NCI-H526 (cell line): ENCODE data around the gene TRIM74.
A peak's percentile ranks its signal among the peaks of the same experiment; 100 is the strongest.
"Not testable (repeated sequence)": the region's sequence is repeated elsewhere in the genome, so short reads cannot be mapped to it uniquely, and the experiment has no call there.

ENCODE experiments used
- DNase-seq, 2 experiments: peaks; one replicate each; lab custom pipeline; 2025; lab: John Stamatoyannopoulos, UW

The TRIM74 gene

DNA sequence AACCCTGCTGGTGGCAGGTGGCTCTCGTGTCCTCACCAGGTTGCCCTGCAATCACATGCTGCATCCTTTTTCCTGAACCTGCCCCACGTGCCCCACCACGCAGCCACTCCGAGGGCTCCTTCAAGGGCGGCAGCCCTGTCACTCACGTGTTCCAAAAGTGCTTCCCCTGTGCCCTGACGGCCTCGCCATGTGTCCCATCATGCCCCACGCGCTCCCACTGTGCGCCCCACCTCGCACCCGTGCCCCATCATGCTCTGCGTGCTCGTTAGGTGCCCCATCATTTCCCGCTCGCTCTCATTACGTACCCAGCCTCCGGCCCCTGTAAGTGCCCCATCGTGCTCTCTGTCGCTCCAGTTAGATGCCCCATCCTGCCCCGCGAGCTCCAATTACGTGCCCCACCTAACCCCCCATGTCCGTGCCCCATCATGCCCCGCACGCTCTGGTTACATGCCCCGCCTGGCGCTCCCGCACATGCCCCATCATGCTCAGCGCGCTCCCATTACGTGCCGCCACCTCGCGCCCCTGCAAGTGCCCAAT is at the start of gene TRIM74:
Gene TRIM74 (minus strand): TSS at position 487 of the 537 bp plus-strand sequence. CDS start 3,309 bp downstream, outside the sequence.
- DNase-seq = not testable (repeated sequence)

GRCh38 chr7:73006491-73006890 is 37.2 kb upstream of the TRIM74 start:
- DNase-seq = not testable (repeated sequence)

- not testable (repeated sequence) for DNase-seq
These were observed 36.6 kb upstream of the TRIM74 start for GRCh38 chr7:73005693-73006447.

DNA sequence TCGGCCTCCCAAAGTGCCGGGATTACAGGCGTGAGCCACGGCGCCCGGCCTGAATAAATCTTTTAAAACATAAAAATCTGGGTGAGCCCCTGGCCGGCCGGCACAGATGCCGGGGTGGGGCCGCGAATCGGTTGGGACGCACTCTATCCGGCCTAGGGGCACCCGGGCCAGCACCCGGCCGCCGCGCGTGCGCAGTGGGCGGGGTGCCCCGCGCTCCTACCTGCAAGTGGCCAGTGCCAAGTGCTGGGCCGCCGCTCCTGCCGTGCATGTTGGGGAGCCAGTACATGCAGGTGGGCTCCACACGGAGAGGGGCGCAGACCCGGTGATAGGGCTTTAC is 36.1 kb upstream of the TRIM74 start:
- not testable (repeated sequence) for DNase-seq

DNA sequence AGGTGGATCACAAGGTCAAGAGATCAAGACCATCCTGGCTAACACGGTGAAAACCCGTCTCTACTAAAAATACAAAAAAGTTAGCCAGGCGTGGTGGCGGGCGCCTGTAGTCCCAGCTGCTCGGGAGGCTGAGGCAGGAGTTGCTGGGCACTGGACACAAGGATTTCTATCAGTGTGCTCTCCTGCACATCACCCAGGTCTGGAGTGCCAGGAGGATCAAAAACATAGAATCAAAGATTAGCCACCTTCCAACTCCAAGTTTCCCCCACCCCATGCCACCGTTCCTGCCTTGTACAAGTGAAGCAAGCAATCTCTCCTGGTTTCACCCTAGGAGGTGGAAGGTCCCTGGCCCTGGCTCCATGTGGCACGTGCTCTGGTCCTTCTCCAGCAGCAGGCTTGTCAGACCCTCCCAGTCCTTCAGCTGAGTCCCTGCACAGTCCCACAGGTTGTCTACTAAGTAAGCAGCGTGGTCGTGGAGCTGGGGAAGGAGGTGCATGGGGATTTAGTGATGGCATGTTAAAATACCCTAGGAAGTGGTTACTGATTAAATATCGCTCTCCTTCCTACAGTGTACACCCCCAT is 28.7 kb upstream of the TRIM74 start:
- DNase-seq = not testable (repeated sequence)

DNA sequence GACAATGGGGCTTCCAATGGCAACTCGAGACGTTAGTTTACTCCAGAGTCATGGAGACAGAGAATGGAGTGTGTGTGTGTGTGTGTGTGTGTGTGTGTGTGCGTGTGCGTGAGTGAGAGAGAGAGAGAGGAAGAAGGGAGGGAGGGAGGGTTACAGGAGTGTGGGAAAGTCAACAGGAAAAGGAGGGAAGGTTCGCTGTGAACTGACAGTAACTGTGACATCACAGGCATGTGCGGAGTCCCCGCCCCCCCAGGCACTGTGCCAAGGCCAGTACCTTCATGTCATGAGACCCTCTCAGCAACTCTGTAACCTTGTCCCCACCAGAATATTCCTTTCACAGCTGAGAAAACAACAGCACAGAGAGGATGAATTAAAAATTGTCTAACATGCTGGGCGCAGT is 28.2 kb upstream of the TRIM74 start:
- DNase-seq = not testable (repeated sequence)

DNA sequence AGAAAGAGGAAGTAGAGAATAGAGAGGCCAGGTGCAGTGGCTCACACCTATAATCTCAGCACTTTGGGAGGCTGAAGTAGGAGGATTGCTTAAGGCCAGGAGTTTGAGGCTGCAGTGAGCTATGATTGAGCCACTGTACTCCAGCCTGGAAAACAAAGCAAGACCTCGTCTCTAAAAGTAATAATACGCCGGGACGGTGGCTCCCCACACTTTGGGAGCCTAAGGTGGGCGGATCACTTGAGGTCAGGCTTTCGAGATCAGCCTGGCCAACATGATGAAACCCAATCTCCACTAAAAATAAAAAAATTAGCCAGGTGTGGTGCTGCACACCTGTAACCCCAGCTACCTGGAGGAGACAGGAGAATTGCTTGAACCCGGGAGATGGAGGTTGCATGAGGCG is 26.2 kb upstream of the TRIM74 start:
- DNase-seq = not testable (repeated sequence)

DNA sequence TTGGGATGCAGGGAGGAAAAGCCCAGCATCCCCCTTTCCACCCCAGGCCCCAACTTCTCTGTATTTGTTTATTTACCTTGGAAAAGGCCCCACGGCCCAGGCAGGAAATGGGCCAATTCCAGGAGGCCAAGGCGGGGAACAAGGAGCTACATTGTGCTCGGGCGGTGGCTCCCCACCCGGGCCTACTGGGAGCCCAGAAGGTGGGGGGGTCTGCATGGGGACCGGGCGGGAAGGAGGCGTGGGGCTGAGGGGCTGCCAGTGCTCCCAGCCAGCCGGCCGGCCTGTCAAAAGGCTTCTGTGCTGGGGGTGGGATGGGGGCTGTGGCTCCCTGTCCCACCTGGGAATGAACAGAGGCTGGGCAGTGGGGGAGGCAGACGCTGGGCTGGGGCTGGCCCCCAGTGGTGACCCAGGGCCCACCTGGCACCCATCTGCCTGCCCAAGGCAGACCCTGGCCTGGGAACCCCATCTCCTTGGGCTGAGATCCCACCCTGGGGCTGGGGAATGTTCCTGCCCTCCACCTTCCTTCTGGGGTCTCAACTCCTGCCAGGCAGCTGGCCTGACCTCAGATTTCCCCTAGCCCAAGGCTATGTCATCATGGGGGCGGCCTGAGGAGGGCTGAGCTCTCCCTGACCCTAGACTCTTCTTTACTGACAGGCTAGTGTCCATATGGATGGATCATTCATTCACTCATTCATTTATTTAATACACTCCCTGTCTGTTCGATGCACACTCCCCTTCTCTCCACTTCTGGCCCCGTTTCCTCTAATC is 21.1 kb upstream of the TRIM74 start:
- DNase-seq = not testable (repeated sequence)

DNA sequence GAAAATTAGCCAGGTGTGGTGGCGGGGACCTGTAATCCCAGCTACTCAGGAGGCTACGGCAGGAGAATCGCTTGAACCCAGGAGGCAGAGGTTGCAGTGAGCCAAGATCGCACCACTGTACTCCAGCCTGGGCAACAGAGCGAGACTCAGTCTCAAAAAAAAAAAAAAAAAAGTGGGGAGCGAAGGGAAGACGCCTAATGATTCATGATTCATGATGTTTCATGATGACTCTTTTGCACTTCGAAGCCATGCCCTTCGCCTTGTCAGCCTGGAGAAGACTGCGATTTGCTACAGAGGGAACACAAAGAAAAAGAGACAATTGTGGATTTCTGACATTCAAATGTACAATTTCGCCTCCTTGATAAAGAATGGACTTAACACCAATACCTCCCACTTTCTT is 12.8 kb upstream of the TRIM74 start:
- not testable (repeated sequence) for DNase-seq

GRCh38 chr7:72980382-72980781 is 11.1 kb upstream of the TRIM74 start:
- not testable (repeated sequence) for DNase-seq

GRCh38 chr7:72976434-72976833 is 7.2 kb upstream of the TRIM74 start:
- DNase-seq = not testable (repeated sequence)

GRCh38 chr7:72975656-72976286 is 6.5 kb upstream of the TRIM74 start:
- DNase-seq = not testable (repeated sequence)

- DNase-seq = not testable (repeated sequence)
These were observed 5.5 kb upstream of the TRIM74 start for GRCh38 chr7:72974781-72975180.

GRCh38 chr7:72971505-72971904 is 2.2 kb upstream of the TRIM74 start:
- DNase-seq = not testable (repeated sequence)

- DNase-seq = not testable (repeated sequence)
These were observed 422 bp upstream of the TRIM74 start for GRCh38 chr7:72969688-72970087.

GRCh38 chr7:72966892-72967291 is 2.4 kb downstream of the TRIM74 start:
- DNase-seq = peak in 1 of 2 experiments; percentile 0

- DNase-seq = not testable (repeated sequence)
These were observed 3.9 kb downstream of the TRIM74 start for GRCh38 chr7:72965186-72965975.

DNA sequence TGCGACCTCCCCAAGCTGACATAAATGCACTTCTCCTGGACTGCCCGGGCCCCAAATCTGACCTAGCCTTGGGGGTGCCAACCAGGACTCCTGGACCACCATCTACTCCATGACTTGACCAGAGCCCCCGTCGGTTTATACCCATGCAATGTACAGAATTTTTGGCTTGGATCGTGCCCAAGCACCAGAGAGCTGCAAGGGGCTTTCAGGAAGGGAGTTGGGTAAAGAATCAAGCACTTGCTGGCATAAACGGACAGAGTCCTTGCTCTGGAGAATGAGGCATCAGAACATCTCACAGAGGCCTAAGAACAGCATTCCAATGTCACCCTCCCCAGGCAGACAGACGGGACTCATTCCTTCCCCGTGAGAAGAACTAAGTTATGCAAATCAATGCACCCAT is 6.2 kb downstream of the TRIM74 start:
- not testable (repeated sequence) for DNase-seq

DNA sequence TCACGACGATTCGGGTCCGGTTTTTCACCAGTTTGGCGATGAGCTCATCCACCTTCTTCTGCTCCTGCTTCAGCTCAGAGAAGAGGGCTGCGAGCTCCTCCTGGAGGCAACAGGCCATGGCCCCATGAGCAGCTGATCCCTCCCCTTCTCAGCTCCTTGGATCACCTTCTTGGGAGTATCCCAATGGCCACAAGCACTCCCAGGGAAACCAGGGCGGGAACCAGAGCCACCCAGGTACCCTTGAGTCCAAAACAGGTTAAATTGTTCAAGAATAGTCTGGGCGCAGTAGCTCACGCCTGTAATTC is 8.0 kb downstream of the TRIM74 start:
- DNase-seq = not testable (repeated sequence)

DNA sequence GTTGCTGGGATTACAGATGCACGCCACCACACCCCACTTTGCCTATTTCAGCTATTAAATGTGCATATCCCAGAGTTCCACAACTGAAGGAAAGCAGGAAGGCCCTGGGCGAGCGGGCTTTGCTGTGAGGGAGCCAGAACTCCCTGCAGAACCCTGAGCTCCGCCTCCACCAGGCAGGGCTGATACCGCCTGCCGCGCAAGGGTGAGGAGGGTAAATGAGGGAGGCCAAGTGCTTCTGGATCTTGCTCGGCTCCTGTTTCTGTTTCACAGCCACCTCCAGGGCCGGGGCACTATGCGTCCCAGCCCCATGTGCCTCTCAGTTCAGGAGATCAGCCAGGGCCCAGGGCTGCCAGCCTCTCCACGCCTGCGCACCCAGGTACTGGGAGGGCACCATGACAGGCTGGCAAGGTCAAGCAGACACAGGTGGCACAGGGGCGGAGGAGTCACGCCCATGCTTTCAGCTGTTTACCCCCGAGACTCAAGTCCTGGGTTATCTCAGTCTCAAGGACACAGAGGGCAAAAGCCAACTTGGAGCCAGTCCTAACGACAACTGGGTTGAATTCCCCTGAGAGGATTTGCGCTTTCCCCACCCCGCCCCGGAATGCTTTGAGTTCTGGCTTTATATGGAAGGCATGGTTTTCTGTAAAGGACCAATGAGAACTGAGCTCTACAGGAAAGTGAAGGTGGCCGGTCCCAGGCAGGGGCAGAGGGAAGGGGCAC is 8.5 kb downstream of the TRIM74 start:
- DNase-seq = not testable (repeated sequence)

DNA sequence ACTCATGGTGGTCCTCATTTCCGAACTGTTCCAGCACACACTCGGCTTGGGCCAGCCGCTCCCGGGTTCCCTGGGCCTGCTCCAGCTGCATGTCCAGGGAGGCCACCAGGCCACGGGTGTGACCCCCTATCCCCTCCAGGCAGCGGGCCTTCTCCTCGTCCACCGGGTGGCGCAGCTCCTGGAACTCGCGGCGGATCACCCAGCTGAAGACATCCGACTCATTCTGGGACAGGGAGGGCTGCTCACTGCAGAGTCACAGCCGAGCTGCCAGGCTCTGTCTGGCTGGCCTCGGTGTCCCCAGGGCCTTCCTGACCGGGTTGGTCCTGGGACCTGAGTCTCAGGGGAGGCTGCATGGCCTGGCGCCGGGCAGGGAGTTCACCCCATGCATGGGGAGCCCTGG is 9.2 kb downstream of the TRIM74 start:
- not testable (repeated sequence) for DNase-seq
